ENCODE measurements around the gene FBXO28. TPM values are rescaled to one million over a fixed set of nuclear protein-coding genes. Genes with fewer than 3 reads are reported as not detected.

The FBXO28 gene
- total RNA-seq, 1 donor from 2014 or later: 23.9 TPM

- H3K27ac Mint-ChIP-seq (ENCODE audit: unreplicated experiment): no peak overlapping the region
- H3K36me3 Mint-ChIP-seq (ENCODE audit: low read depth): peaks cover under 1% of the 10 kb centered on the region
- no peak overlapping the region for H3K4me3 Mint-ChIP-seq (ENCODE audit: unreplicated experiment)
- H3K9me3 Mint-ChIP-seq (ENCODE audit: low read depth): no peaks in the 10 kb centered on the region
- no peak for DNase-seq (ENCODE audit: low spot score)
- H3K27me3 Mint-ChIP-seq (ENCODE audit: low read depth): no peaks in the 10 kb centered on the region
- TF ChIP-seq, protein P1, sequence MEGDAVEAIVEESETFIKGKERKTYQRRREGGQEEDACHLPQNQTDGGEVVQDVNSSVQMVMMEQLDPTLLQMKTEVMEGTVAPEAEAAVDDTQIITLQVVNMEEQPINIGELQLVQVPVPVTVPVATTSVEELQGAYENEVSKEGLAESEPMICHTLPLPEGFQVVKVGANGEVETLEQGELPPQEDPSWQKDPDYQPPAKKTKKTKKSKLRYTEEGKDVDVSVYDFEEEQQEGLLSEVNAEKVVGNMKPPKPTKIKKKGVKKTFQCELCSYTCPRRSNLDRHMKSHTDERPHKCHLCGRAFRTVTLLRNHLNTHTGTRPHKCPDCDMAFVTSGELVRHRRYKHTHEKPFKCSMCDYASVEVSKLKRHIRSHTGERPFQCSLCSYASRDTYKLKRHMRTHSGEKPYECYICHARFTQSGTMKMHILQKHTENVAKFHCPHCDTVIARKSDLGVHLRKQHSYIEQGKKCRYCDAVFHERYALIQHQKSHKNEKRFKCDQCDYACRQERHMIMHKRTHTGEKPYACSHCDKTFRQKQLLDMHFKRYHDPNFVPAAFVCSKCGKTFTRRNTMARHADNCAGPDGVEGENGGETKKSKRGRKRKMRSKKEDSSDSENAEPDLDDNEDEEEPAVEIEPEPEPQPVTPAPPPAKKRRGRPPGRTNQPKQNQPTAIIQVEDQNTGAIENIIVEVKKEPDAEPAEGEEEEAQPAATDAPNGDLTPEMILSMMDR (IDR thresholded peaks at IDR 0.05): no peak
- no peaks in the 10 kb centered on the region for H3K4me1 Mint-ChIP-seq (ENCODE audit: low read depth)
These were observed 24.3 kb downstream of the FBXO28 start for GRCh38 chr1:224138198-224138597.

GRCh38 chr1:224141693-224142092 lies 27.8 kb downstream of the FBXO28 start:
- DNase-seq (ENCODE audit: low spot score): no peak
- Mint-ChIP-seq H3K4me3 (ENCODE audit: unreplicated experiment) (no peak overlapping the region), H3K36me3 (ENCODE audit: low read depth) (peaks cover 1% of the 10 kb centered on the region), H3K4me1 (ENCODE audit: low read depth) (no peaks in the 10 kb centered on the region), H3K9me3 (ENCODE audit: low read depth) (no peaks in the 10 kb centered on the region), H3K27me3 (ENCODE audit: low read depth) (no peaks in the 10 kb centered on the region), H3K27ac (ENCODE audit: unreplicated experiment) (no peak overlapping the region)
- TF ChIP-seq, protein P1 (IDR thresholded peaks at IDR 0.05): no peak

DNA sequence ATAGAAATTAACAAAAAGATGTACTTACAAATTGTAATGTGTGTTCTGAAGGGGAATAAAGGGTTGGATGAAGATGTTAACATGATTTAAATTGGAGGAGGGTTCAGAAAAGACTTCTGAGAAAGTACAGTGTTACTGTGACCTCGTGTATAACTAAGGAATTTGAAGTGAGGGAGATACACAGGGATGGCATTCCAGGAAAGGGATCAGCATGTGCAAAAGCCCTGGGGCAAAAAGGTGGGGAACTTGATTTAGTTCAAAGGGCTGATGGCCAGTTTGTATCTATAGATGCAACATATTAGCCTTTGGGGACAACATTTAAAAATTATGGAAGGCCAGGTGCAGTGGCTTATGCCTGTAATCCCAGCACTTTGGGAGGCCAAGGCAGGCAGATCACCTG lies 35.8 kb downstream of the FBXO28 start:
- DNase-seq (ENCODE audit: low spot score): no peak
- H3K36me3 Mint-ChIP-seq (ENCODE audit: low read depth): peaks cover 5% of the 10 kb centered on the region
- no peak overlapping the region for H3K4me3 Mint-ChIP-seq (ENCODE audit: unreplicated experiment)
- no peak overlapping the region for H3K27ac Mint-ChIP-seq (ENCODE audit: unreplicated experiment)
- no peaks in the 10 kb centered on the region for H3K9me3 Mint-ChIP-seq (ENCODE audit: low read depth)
- H3K27me3 Mint-ChIP-seq (ENCODE audit: low read depth): no peaks in the 10 kb centered on the region
- no peaks in the 10 kb centered on the region for H3K4me1 Mint-ChIP-seq (ENCODE audit: low read depth)
- TF ChIP-seq, protein P1 (IDR thresholded peaks at IDR 0.05): no peak

DNA sequence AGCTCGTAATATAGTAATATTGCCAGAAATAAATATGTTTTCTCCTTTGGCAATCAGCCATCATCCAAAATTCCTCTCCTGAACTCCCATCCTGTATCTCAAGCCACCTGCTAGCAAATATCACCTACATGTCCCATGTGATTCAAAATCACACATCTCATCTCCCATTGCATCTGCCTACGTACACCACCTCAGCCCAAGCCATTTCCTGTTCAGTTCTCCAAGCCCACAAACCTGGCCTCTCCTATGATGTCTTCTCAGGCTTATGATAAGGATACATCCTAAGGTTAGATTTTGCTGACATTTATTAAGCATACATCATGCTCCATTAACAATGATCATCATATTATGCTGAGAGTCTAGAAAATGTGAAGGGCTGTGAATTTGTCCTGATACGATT lies 37.2 kb downstream of the FBXO28 start:
- Mint-ChIP-seq H3K4me3 (ENCODE audit: unreplicated experiment) (no peak overlapping the region), H3K36me3 (ENCODE audit: low read depth) (peaks cover 5% of the 10 kb centered on the region), H3K27me3 (ENCODE audit: low read depth) (no peaks in the 10 kb centered on the region), H3K4me1 (ENCODE audit: low read depth) (no peaks in the 10 kb centered on the region), H3K9me3 (ENCODE audit: low read depth) (no peaks in the 10 kb centered on the region), H3K27ac (ENCODE audit: unreplicated experiment) (no peak overlapping the region)
- TF ChIP-seq, protein P1 (IDR thresholded peaks at IDR 0.05): no peak
- no peak for DNase-seq (ENCODE audit: low spot score)

- no peaks in the 10 kb centered on the region for H3K4me1 Mint-ChIP-seq (ENCODE audit: low read depth)
- no peak overlapping the region for H3K27ac Mint-ChIP-seq (ENCODE audit: unreplicated experiment)
- H3K36me3 Mint-ChIP-seq (ENCODE audit: low read depth): peaks cover 12% of the 10 kb centered on the region
- no peak overlapping the region for H3K4me3 Mint-ChIP-seq (ENCODE audit: unreplicated experiment)
- TF ChIP-seq, protein P1 (IDR thresholded peaks at IDR 0.05): no peak
- H3K9me3 Mint-ChIP-seq (ENCODE audit: low read depth): no peaks in the 10 kb centered on the region
- no peak for DNase-seq (ENCODE audit: low spot score)
- no peaks in the 10 kb centered on the region for H3K27me3 Mint-ChIP-seq (ENCODE audit: low read depth)
These were observed 43.4 kb downstream of the FBXO28 start for GRCh38 chr1:224157316-224157715.
